GM18909 (cell line): Measurements from ENCODE around the gene PRKN.

Experiments
- ATAC-seq: cut with Tn5 transposase; IDR thresholded peaks from one replicate; pipeline ENCODE4 v1.9.1; 2021; ENCODE audit warnings: mild to moderate bottlenecking; ENCODE audit not compliant: unreplicated experiment, poor library complexity

The PRKN gene

GRCh38 chr6:161618831-161619454 is 1108.6 kb downstream of the PRKN start:
- ATAC-seq: no peak

- ATAC-seq: no peak
Observed at GRCh38 chr6:161613711-161614110, 1113.9 kb downstream of the PRKN start.

DNA sequence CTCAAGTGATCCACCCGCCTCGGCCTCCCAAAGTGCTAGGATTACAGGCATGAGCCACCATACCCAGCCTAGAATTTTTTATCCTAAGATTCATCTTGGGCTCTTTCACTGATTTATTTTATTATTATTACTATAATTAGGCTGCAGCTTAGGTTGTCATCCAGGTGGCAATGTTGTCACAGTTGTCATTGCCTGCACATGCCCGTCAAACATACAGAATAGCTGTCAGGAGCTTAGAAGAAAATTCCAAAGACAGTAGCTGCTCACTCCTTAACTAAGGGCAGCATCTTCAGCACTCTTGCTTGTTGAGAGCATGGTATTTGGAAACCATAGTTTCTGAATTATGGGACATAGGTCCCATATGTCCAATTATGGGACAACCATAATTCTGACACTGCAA is 1118.8 kb downstream of the PRKN start:
- ATAC-seq: no peak

DNA sequence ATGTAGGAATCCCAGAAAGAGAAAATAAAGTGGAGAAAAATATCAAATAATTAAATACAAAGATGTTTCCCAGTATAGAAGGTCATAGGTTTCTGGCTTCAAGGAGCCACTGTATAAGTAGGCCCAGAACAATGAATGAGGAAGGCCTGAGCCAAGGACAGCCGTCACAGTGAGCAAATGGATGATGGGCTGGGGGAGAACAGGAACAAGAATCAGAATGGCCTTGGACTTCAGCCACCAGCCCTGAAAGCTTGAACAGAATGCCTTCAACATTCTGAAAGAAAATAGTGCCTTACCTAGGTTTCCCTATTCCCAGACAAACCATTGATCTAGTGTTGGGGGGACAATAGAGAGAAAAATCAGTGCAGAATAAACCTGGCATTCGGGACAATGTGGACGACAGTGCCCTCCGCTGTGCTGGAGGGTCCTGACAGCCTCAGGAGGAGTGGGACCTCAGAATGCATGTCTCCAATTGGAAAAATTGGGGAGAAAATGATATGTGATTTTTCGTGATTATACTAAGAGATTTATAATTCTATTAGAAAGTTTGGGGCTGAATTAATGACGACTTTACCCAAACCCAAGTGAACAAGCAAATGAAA is 1119.8 kb downstream of the PRKN start:
- ATAC-seq: no peak

DNA sequence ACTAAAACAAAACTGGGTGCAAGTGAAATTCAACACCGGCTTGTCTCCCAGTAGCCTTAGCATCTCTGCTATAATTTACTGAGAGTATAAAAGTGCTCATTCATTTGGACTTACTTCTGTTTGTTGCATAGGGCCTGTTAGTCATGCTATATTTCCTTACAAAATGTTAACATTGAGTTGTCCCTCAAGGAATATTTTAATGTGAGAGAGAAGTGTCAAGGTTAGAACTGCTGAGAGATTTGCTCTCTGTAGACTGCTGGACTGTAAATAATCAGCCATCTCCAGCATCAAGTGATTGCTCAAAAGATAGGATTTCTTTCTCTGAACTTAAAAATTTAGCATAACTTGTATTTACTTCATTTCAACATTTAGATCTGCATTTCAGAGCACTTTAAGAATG is 1125.2 kb downstream of the PRKN start:
- ATAC-seq: no peak

- ATAC-seq: no peak
Observed at GRCh38 chr6:161598896-161599295, 1128.7 kb downstream of the PRKN start.

DNA sequence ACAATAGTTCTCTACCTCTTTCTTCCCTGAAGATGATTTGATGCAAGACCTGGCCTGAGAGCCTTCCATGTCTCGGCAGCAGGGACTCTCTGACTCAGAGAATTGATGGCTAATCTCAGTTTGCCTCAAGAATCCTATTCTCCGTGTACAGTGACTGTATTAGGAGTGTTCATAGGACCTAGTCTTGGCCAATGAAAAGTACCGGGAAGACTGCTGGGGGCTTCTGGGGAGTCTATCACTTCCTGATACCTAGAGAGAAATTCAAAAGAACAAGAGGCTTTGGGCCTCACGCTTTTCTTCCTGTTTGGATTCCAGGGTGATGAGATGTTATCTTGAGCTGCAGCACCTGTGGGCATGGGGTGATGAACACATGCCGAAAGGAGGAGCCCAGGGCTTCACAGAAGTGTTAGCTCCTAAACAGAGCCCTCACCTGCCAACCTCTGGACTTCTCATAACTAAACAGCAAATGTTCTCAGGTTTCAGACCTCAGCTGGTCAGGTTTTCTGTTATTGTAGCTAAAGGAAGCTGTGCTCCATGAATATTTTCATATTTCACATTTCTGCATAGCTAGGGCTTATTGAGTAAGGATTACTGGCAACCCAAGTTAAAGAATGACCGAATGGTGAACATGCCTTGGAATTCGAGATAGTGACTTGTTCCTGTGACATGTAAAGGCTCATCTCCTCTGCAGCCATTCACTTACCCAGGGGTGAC is 1130.6 kb downstream of the PRKN start:
- no peak for ATAC-seq

- no peak for ATAC-seq
Observed at GRCh38 chr6:161594412-161594811, 1133.2 kb downstream of the PRKN start.

- no peak for ATAC-seq
Observed at GRCh38 chr6:161590961-161591627, 1136.5 kb downstream of the PRKN start.

DNA sequence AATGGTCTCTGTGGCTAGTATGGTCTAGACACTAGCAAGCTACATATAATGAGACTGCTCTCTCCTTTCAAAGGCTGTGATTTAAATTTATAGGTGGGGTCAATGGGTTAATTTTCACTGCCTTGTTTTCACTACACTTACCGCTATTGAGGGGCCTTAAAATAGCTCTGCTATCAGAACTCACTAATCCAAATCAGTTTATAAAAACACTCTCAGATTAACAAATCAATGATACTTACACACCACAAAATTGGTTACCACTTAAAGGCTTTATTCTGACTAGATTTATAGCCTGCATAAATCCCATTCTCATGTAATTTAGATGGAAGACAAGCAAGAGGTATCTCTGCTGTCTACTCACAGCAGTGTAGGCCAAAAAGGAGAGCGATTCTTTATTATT is 1140.7 kb downstream of the PRKN start:
- ATAC-seq: no peak

DNA sequence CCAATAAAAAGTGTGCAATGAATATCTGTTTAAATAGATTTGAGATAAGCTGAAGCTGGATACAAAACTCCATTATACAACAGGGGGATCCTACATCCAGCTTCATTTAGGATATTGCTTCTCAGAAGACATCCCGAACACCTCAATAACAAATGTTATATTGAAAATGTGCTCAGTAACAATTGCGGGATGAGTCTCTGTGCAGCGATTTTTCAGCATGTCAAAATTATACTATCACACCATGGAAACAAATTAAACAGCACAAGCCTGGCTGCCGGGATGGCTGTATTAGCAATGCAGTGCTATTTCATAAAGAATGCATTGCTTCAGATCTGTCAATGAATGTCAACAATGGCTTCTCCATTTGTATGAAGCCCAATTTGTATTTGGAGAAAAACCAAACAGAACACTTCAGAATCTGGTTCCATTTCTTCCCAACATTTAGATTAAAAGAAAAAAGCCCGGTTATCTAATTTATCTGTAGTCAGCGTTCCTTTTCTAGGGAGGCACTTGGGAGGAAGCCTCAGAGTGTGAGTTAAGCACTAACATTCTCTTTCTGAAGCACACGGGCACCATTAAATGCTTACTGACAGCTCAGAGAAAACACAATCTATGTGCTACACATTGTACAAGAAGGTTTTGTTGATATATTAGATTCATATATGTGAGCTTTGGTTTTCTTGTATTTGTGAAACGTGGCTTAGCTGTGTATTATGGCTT is 1142.8 kb downstream of the PRKN start:
- ATAC-seq: no peak

DNA sequence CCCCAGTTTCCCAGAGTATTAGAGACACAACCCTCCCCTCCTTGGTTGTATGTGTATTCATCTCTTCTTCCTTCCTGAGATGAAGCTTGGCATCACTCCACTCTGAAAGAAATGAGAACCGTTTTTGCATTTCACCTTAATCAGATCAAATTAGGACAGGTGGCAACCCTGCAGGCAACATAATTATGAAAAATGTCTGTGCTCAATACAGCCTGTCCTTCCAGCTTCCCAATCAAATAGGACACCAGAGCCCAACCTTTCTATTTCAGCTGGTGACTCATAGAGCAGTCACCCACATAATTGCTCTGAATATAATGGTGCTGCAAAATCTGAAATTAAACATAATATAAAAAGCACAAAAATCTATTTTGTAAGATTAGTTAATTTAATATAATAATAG is 1143.5 kb downstream of the PRKN start:
- no peak for ATAC-seq

- no peak for ATAC-seq
Observed at GRCh38 chr6:161583584-161583983, 1144.0 kb downstream of the PRKN start.

GRCh38 chr6:161578478-161578877 is 1149.1 kb downstream of the PRKN start:
- no peak for ATAC-seq

- no peak for ATAC-seq
Observed at GRCh38 chr6:161575523-161576254, 1151.9 kb downstream of the PRKN start.

GRCh38 chr6:161568885-161569456 is 1158.6 kb downstream of the PRKN start:
- no peak for ATAC-seq

- ATAC-seq: no peak
Observed at GRCh38 chr6:161564952-161565351, 1162.6 kb downstream of the PRKN start.

GRCh38 chr6:161561908-161562307 is 1165.7 kb downstream of the PRKN start:
- no peak for ATAC-seq

GRCh38 chr6:161557333-161558107 is 1170.0 kb downstream of the PRKN start:
- no peak for ATAC-seq
